ENCODE measurements around the gene MYO1F. TPM values are rescaled to one million over a fixed set of nuclear protein-coding genes. Genes with fewer than 3 reads are reported as not detected.
A peak's percentile ranks its signal among the peaks of the same experiment; 100 is the strongest.

Gene MYO1F
- total and polyA plus RNA-seq, 10 of the 15 experiments (the other 5 are each of a cell fraction or from before 2014, with no cell fraction given), result 3.5 to 49.4 (median 31.3) TPM

GRCh38 chr19:8506402-8506957 lies 70.8 kb downstream of the MYO1F start:
- intact Hi-C loops (cut with micrococcal nuclease; ENCODE audit: unreplicated experiment) (loop anchor here (2.0 kb wide), 1 partner anchor 94 kb away; the partner anchor contains the start of gene MARCHF2), in situ Hi-C loops (cut with MboI) (no loop called here)
- Histone ChIP-seq H3K27me3 (replicated peaks in 1 of 2; ENCODE audit: control insufficient read depth in 2 of 2, insufficient read depth in 2 of 2, low read length in 1 of 2) (no peaks in the 10 kb centered on the region), H3K4me1 (ENCODE audit: control insufficient read depth, insufficient read depth, low read length) (peaks cover 4% of the 10 kb centered on the region; the same call in 1 of the 2 replicates), H2AFZ (ENCODE audit: control insufficient read depth, low read depth, low read length) (peak overlapping the region; percentile 91), H3K4me3 (peak overlapping the region; percentile 69), H3K9ac (ENCODE audit: control insufficient read depth, insufficient read depth, low read length) (peak overlapping the region; percentile 58), H4K20me1 (ENCODE audit: control insufficient read depth, insufficient read depth) (no peaks in the 10 kb centered on the region), H3K4me2 (ENCODE audit: control insufficient read depth, insufficient read depth) (peak overlapping the region; percentile 99), H3K36me3 (ENCODE audit: control insufficient read depth in 2 of 2, insufficient read depth in 2 of 2, low read length in 1 of 2) (no peaks in the 10 kb centered on the region), H3K79me2 (ENCODE audit: control insufficient read depth, insufficient read depth, low read length) (no peaks in the 10 kb centered on the region), H3K9me3 (replicated peaks; ENCODE audit: control insufficient read depth, insufficient read depth, low read length) (no peaks in the 10 kb centered on the region), H3K27ac (ENCODE audit: control insufficient read depth, insufficient read depth) (peak overlapping the region; percentile 33; the same call in 1 of the 2 replicates)
- WGBS (ENCODE audit: insufficient coverage, insufficient replicate concordance, low lambda C conversion rate, missing lambda C conversion rate), result 34% methylated on average over 18 of the region's 18 CpGs
- ChIA-PET POLR2A (interaction anchor here (1.4 kb wide), 2 partner anchors 7 to 19 kb away, joined by 3 to 8 read pairs; partner anchors contain the start of gene ZNF414), CTCF (interaction anchor here (1.4 to 3.7 kb wide), 6 partner anchors 8 to 152 kb away, joined by 5 to 29 read pairs (median 6); partner anchors contain the start of genes MARCHF2 and ZNF414), RAD21 (ENCODE audit: unreplicated experiment) (interaction anchor here (2.5 kb wide), 1 partner anchor 93 kb away, joined by 16 read pairs; the partner anchor contains the start of gene MARCHF2), SMC1A (ENCODE audit: uncharacterized antibody, unreplicated experiment) (interaction anchor here (0.9 to 1.5 kb wide), 2 partner anchors 60 to 145 kb away, joined by 3 read pairs; no protein-coding TSS in a partner anchor)
- DNase-seq (ENCODE audit: low read depth, low spot score), result no peak
- no TSS peak for BruUV-seq (replicated peaks)
- no peak; the same call in 2 of the 3 replicates for ATAC-seq
- TF ChIP-seq NFYA (IDR thresholded peaks at IDR 0.05; ENCODE audit: borderline replicate concordance, low read depth, low read length), result no peak
- TF ChIP-seq SKIL (IDR thresholded peaks at IDR 0.05; ENCODE audit: low read depth, poor library complexity, severe bottlenecking), result no peak
- TF ChIP-seq ZNF274 (IDR thresholded peaks at IDR 0.05; ENCODE audit: insufficient read depth, insufficient read length), result no peak
- TF ChIP-seq LARP7 (IDR thresholded peaks at IDR 0.05), result 0 out of 2 replicates have a peak, but pooled peaks have one; percentile 5
- 0 out of 2 replicates have a peak, but pooled peaks have one; percentile 3 for TF ChIP-seq NBN (IDR thresholded peaks at IDR 0.05)
- no peak for TF ChIP-seq PML (IDR thresholded peaks at IDR 0.05; ENCODE audit: low read length)
- TF ChIP-seq IKZF1 (conservative IDR thresholded peaks at IDR 0.05), result peak; percentile 5; the same call in 1 of the 2 replicates
- no peak for FAIRE-seq
